Measurements from ENCODE around the gene ZNF185. TPM values are rescaled to one million over a fixed set of nuclear protein-coding genes. Genes with fewer than 3 reads are reported as not detected.

ZNF185 gene
- total and polyA plus RNA-seq, 9 of the 15 experiments (the other 6 are each of a cell fraction or from before 2014, with no cell fraction given) = 0.08 to 1.1 (median 0.22) TPM

DNA sequence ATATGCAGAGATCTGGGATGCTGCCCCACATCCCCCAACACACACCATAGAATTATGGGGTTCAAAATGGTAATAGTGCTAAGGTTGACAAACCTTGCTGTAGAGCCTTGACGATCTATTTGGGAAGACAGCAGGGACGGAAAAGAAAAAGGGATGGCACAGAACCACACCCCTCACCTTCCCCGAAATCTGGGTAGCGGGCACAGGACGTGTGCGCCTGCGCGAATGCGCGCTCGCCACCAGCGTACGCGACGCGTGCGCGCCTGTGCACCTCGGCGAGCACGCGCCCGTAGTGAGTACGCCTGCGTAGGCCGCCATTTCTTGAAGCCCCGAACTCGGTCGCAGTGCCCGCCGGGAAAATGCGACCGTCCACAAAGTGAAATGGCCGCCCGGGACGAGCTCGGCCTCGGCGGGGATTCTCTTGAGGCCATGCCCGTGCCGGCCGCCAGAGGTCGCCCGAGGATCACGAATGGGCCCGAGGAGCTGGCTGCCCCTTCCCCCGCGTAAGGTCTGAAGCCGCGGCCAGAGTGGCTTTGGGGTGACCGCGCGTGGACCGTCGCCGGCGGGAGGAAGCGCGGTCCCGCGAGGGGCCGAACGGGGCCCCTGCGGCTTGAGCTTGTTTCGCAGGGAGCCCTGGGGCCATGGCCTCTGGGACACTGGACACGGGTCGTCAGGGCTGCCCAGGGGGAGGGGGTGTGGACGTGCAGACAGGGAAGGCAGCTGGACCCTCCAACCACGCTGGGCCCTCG is 43.6 kb downstream of the ZNF185 start (continued):
- TF ChIP-seq REST (IDR thresholded peaks at IDR 0.05; ENCODE audit: borderline replicate concordance) (peak; percentile 67; the same call in 1 of the 2 replicates), REST (CRISPR knock-in tag; IDR thresholded peaks at IDR 0.05; ENCODE audit: low read depth) (no peak; the same call in 1 of the 2 replicates), FOXK2 (conservative IDR thresholded peaks at IDR 0.05 in 1 of 2, IDR thresholded peaks at IDR 0.05 in 1 of 2; ENCODE audit: low read depth in 2 of 2) (peak in 1 of 2 experiments; percentile 69; a peak in 2 of 4 replicates), DNMT1 (IDR thresholded peaks at IDR 0.05) (no peak), ELF1 (tag; IDR thresholded peaks at IDR 0.05) (no peak), NRF1 (conservative IDR thresholded peaks at IDR 0.05 in 1 of 2, IDR thresholded peaks at IDR 0.05 in 1 of 2) (peak; percentile 96 to 97), TCF7L2 (IDR thresholded peaks at IDR 0.05; ENCODE audit: low read depth, low read length) (no peak), ZNF140 (CRISPR knock-in tag; IDR thresholded peaks at IDR 0.05) (no peak), JUNB (CRISPR knock-in tag; conservative IDR thresholded peaks at IDR 0.05) (no peak), NEUROD1 (IDR thresholded peaks at IDR 0.05; ENCODE audit: borderline replicate concordance, low read depth, low read length, partially characterized antibody) (peak; percentile 13), SMAD1 (IDR thresholded peaks at IDR 0.05; ENCODE audit: low read depth, low read length, partially characterized antibody) (no peak), POLR2G (IDR thresholded peaks at IDR 0.05; ENCODE audit: low read depth, low read length) (peak; percentile 85), FOXP4 (CRISPR knock-in tag; IDR thresholded peaks at IDR 0.05; ENCODE audit: borderline replicate concordance) (peak; percentile 34; the same call in 1 of the 2 replicates), RAD21 (CRISPR knock-in tag; conservative IDR thresholded peaks at IDR 0.05 in 1 of 2, IDR thresholded peaks at IDR 0.05 in 1 of 2) (peak; percentile 89 to 96), HCFC1 (IDR thresholded peaks at IDR 0.05; ENCODE audit: low read depth, low read length) (peak; percentile 68), KDM1A (IDR thresholded peaks at IDR 0.05) (0 out of 4 replicates have a peak, but pooled peaks of 1 of the 2 experiments have one; percentile 45), ETV1 (tag; conservative IDR thresholded peaks at IDR 0.05; ENCODE audit: low read depth) (no peak)
